OCI-LY7 (cell line): ENCODE data around the gene GREB1. TPM values are rescaled to one million over a fixed set of nuclear protein-coding genes. Genes with fewer than 3 reads are reported as not detected.

Experiments
- BruUV-seq: library from RNA; stranded (reverse); fragments of 400-500 nt; replicated peaks from 2 replicates; lab custom pipeline; 2021; lab: Mats Ljungman, UMichigan
- CTCF ChIA-PET: fragments of 300-600 bp; sonication (Branson Sonifier 250); formaldehyde crosslinking; loops from one replicate; lab custom pipeline; 2022; ENCODE audit warnings: antibody characterized with exemption; ENCODE audit not compliant: unreplicated experiment; lab: Charles Lee
- POLR2A ChIA-PET: fragments of 300-600 bp; sonication (Branson Sonifier 250); formaldehyde crosslinking; loops from one replicate; lab custom pipeline; 2022; ENCODE audit warnings: antibody characterized with exemption; lab: Charles Lee
- DNase-seq: peaks from one replicate; pipeline ENCODE4 v3.0.0-alpha.2; 2015; ENCODE audit warnings: low spot score
- H2AFZ ChIP-seq: fragments of 200-600 bp; sonication (generic), shearing (Covaris generic); 2 replicates; pipeline ENCODE4 v1.6.1; 2014; ENCODE audit warnings: mild to moderate bottlenecking, antibody characterized with exemption, low read length, moderate library complexity
- H3K27ac ChIP-seq: fragments of 200-600 bp; sonication (generic); 2 replicates; pipeline ENCODE4 v1.5.1; 2014; ENCODE audit warnings: mixed run types, low read depth, mild to moderate bottlenecking, moderate library complexity, low read length, inconsistent platforms; ENCODE audit not compliant: poor library complexity, severe bottlenecking
- H3K36me3 ChIP-seq: fragments of 200-600 bp; sonication (generic); 2 replicates; pipeline ENCODE4 v1.6.1; 2014; ENCODE audit warnings: mild to moderate bottlenecking, antibody characterized with exemption, low read length, moderate library complexity, mixed read lengths; ENCODE audit not compliant: insufficient read depth
- H3K4me1 ChIP-seq: fragments of 200-600 bp; sonication (generic); 2 replicates; pipeline ENCODE4 v1.5.1; 2014; ENCODE audit warnings: mild to moderate bottlenecking, low read length; ENCODE audit not compliant: insufficient read depth, poor library complexity, severe bottlenecking
- H3K4me2 ChIP-seq: fragments of 200-600 bp; sonication (generic); 2 replicates; pipeline ENCODE4 v1.6.1; 2014; ENCODE audit warnings: mild to moderate bottlenecking, low read length
- H3K4me3 ChIP-seq: fragments of 200-600 bp; sonication (generic); 2 replicates; pipeline ENCODE4 v1.5.1; 2014; ENCODE audit warnings: mild to moderate bottlenecking, low read depth, low read length; ENCODE audit not compliant: poor library complexity, severe bottlenecking
- H3K79me2 ChIP-seq: fragments of 200-600 bp; sonication (generic); 2 replicates; pipeline ENCODE4 v1.6.1; 2016; ENCODE audit warnings: low read depth, mild to moderate bottlenecking, low read length, moderate library complexity, mixed read lengths; ENCODE audit not compliant: insufficient read depth
- H3K9me2 ChIP-seq: fragments of 200-600 bp; sonication (generic); 2 replicates; pipeline ENCODE4 v1.6.1; 2016; ENCODE audit warnings: mild to moderate bottlenecking, low read length, mixed read lengths; ENCODE audit not compliant: insufficient read depth
- H3K9me3 ChIP-seq: fragments of 200-600 bp; sonication (generic); 2 replicates; pipeline ENCODE4 v1.6.1; 2014; ENCODE audit warnings: mild to moderate bottlenecking, mixed run types, low read length, mixed read lengths
- H4K20me1 ChIP-seq: fragments of 200-600 bp; sonication (generic); 2 replicates; pipeline ENCODE4 v1.6.1; 2014; ENCODE audit warnings: mild to moderate bottlenecking, antibody characterized with exemption, low read length, moderate library complexity, mixed read lengths; ENCODE audit not compliant: insufficient read depth
- CTCF ChIP-seq: fragments of 200-600 bp; sonication (generic); conservative IDR thresholded peaks from 2 replicates; pipeline ENCODE4 v1.5.1; 2014; ENCODE audit warnings: mild to moderate bottlenecking, antibody characterized with exemption, low read length, moderate library complexity, mixed read lengths
- EZH2phosphoT487 ChIP-seq: fragments of 200-600 bp; sonication (generic); IDR thresholded peaks from 2 replicates; pipeline ENCODE4 v1.6.1; 2018; ENCODE audit warnings: low read depth, borderline replicate concordance, mild to moderate bottlenecking, mixed run types, antibody characterized with exemption, low read length, moderate library complexity, mixed read lengths
- intact Hi-C: fragments of 100-400 bp; cut with micrococcal nuclease; formaldehyde crosslinking; loops from one replicate; pipeline ENCODE4 v1.10.0; 2022; ENCODE audit not compliant: unreplicated experiment
- total RNA-seq, 2 experiments: library from RNA; depleted of rRNA in 1 of 2; stranded (reverse); fragments of >200 nt in 1 of 2; shearing (Covaris generic) in 1 of 2; gene quantifications; 2 replicates each; pipeline ENCODE4 v1.2.3, GENCODE V29; 2014 to 2022

GREB1 gene
- total RNA-seq, 2 experiments from 2014 or later, result 3.5 to 8.4 TPM

GRCh38 chr2:11572996-11573395 lies 39.2 kb downstream of the GREB1 start:
- no peak for TF ChIP-seq EZH2phosphoT487
- TF ChIP-seq CTCF, result no peak
- Histone ChIP-seq H3K4me2 (no peak overlapping the region), H2AFZ (no peak overlapping the region), H3K36me3 (no peaks in the 10 kb centered on the region), H3K79me2 (no peaks in the 10 kb centered on the region), H3K9me3 (no peaks in the 10 kb centered on the region), H3K27ac (no peak overlapping the region), H4K20me1 (no peaks in the 10 kb centered on the region), H3K4me3 (no peak overlapping the region), H3K4me1 (no peaks in the 10 kb centered on the region), H3K9me2 (no peaks in the 10 kb centered on the region)
- POLR2A ChIA-PET, result no interaction called here
- CTCF ChIA-PET, result interaction anchor here (1.1 kb wide), 1 partner anchor 10 kb away, joined by 3 read pairs; no protein-coding TSS in a partner anchor
- no peak for DNase-seq
- intact Hi-C loops, result no loop called here
- BruUV-seq, result no TSS peak

GRCh38 chr2:11573418-11574175 lies 39.8 kb downstream of the GREB1 start:
- Histone ChIP-seq H3K27ac (no peak overlapping the region), H3K9me2 (no peaks in the 10 kb centered on the region), H3K4me2 (no peak overlapping the region), H3K9me3 (no peaks in the 10 kb centered on the region), H4K20me1 (no peaks in the 10 kb centered on the region), H3K79me2 (no peaks in the 10 kb centered on the region), H3K4me3 (no peak overlapping the region), H3K4me1 (no peaks in the 10 kb centered on the region), H3K36me3 (no peaks in the 10 kb centered on the region), H2AFZ (no peak overlapping the region)
- no peak for DNase-seq
- CTCF ChIA-PET, result interaction anchor here (1.1 kb wide), 1 partner anchor 9 kb away, joined by 3 read pairs; no protein-coding TSS in a partner anchor
- POLR2A ChIA-PET, result no interaction called here
- BruUV-seq, result no TSS peak
- TF ChIP-seq CTCF, result no peak
- no peak for TF ChIP-seq EZH2phosphoT487
- intact Hi-C loops, result no loop called here
